Body of pancreas (tissue), 4 donors: ENCODE results near the gene TRIM34. TPM values are rescaled to one million over a fixed set of nuclear protein-coding genes. Genes with fewer than 3 reads are reported as not detected.

Source experiments
- ATAC-seq: fragments of 150-250 bp; one replicate; pipeline ENCODE4 v1.9.1; 2016
- DNase-seq, 4 donors: peaks; one replicate each; pipeline ENCODE4 v3.0.0-alpha.2; 2019
- H3K27ac ChIP-seq, 4 donors: fragments of 200-600 bp; sonication (generic); 1 replicate in 3 of 4; 2 replicates in 1 of 4; pipeline versions ENCODE4 v1.5.1 to v1.6.1; 2016 to 2019; ENCODE audit warnings: mild to moderate bottlenecking in 1 of 4, mixed read lengths in 1 of 4, moderate library complexity in 1 of 4
- H3K27me3 ChIP-seq, 2 donors: fragments of 200-600 bp; sonication (generic); one replicate each; pipeline ENCODE4 v1.6.0; 2016; ENCODE audit warnings: mild to moderate bottlenecking in 1 of 2
- H3K36me3 ChIP-seq, 2 donors: fragments of 200-600 bp; sonication (generic); replicated peaks in 1 of 2; 2 replicates each; pipeline ENCODE4 v1.5.1; 2016; ENCODE audit warnings: low read depth in 2 of 2; ENCODE audit not compliant: insufficient read depth in 1 of 2
- H3K4me1 ChIP-seq: fragments of 200-600 bp; sonication (generic); one replicate; pipeline ENCODE4 v1.6.0; 2016
- H3K4me3 ChIP-seq, 2 donors: fragments of 200-600 bp; sonication (generic); 1 replicate in 1 of 2; 2 replicates in 1 of 2; pipeline ENCODE4 v1.5.1; 2016 to 2019
- H3K9me3 ChIP-seq, 3 donors: fragments of 200-600 bp; sonication (generic); 1 replicate in 2 of 3; 2 replicates in 1 of 3; pipeline ENCODE4 v1.5.1; 2016
- POLR2A ChIP-seq, 3 donors: fragments of 450-650 bp; IDR thresholded peaks; one replicate each; pipeline ENCODE4 v1.6.1; 2016; ENCODE audit warnings: antibody characterized with exemption in 3 of 3, mild to moderate bottlenecking in 2 of 3
- WGBS, 2 donors: methylation state at CpG; one replicate each; pipeline ENCODE4 v1.1.5; 2017; 5-methylcytosine and 5-hydroxymethylcytosine counted together
- intact Hi-C: fragments of 100-400 bp; cut with DNase I; formaldehyde crosslinking; loops from one replicate; pipeline ENCODE4 v1.15.1; 2023
- total RNA-seq, 2 donors: library from RNA; depleted of rRNA; stranded (reverse); fragments of >200 nt; gene quantifications; one replicate each; pipeline ENCODE4 v1.1.0, GENCODE V29; 2016
- TF ChIP-seq, protein P1 (sequence below), 7 experiments: fragments of 450-650 bp in 4 of 7; fragments of 200-600 bp in 3 of 7; sonication (generic) in 3 of 7; IDR thresholded peaks; one replicate each; pipeline ENCODE4 v1.5.1; 2016 to 2019; ENCODE audit warnings: antibody characterized with exemption in 7 of 7

TRIM34 gene
- total RNA-seq, 2 donors from 2014 or later = 2.9 to 4.6 TPM

DNA sequence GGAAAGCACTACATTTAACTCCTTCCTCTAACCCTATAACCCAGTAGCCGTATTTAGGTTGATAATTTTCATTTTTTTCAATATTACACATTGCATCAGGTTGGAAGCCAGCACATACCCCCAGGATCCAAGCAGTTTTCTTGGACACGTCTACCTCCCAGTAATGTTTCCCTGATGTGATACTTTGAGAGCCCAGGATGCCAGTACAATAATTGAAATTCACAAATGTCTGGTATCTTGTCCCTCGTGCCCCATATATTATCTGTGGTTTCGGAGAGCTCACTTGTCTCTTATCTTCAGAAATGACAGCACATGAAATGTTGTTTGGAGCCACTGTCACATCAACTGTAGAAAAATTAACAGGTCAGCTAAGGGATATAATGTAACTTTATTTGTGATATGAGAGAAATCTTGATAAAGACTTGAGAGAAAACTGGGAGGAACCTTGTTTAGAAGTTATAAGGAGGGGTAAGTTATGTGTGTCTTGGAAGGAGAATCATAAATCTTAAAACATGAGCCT, 40.3 kb downstream of the TRIM34 start:
- Histone ChIP-seq H3K27me3 (no peaks in the 10 kb centered on the region), H3K9me3 (no peaks in the 10 kb centered on the region), H3K4me3 (no peak overlapping the region), H3K4me1 (no peaks in the 10 kb centered on the region), H3K36me3 (peaks cover 0 to 20% of the 10 kb centered on the region in 2 donors), H3K27ac (no peak overlapping the region)
- no peak for ATAC-seq
- no peak for TF ChIP-seq POLR2A (IDR thresholded peaks at IDR 0.05)
- TF ChIP-seq, protein P1, sequence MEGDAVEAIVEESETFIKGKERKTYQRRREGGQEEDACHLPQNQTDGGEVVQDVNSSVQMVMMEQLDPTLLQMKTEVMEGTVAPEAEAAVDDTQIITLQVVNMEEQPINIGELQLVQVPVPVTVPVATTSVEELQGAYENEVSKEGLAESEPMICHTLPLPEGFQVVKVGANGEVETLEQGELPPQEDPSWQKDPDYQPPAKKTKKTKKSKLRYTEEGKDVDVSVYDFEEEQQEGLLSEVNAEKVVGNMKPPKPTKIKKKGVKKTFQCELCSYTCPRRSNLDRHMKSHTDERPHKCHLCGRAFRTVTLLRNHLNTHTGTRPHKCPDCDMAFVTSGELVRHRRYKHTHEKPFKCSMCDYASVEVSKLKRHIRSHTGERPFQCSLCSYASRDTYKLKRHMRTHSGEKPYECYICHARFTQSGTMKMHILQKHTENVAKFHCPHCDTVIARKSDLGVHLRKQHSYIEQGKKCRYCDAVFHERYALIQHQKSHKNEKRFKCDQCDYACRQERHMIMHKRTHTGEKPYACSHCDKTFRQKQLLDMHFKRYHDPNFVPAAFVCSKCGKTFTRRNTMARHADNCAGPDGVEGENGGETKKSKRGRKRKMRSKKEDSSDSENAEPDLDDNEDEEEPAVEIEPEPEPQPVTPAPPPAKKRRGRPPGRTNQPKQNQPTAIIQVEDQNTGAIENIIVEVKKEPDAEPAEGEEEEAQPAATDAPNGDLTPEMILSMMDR (IDR thresholded peaks at IDR 0.05) = no peak
- intact Hi-C loops = no loop called here
- WGBS, 2 donors = 91 to 95% methylated on average over 4 of the region's 4 CpGs
- DNase-seq = no peak

DNA sequence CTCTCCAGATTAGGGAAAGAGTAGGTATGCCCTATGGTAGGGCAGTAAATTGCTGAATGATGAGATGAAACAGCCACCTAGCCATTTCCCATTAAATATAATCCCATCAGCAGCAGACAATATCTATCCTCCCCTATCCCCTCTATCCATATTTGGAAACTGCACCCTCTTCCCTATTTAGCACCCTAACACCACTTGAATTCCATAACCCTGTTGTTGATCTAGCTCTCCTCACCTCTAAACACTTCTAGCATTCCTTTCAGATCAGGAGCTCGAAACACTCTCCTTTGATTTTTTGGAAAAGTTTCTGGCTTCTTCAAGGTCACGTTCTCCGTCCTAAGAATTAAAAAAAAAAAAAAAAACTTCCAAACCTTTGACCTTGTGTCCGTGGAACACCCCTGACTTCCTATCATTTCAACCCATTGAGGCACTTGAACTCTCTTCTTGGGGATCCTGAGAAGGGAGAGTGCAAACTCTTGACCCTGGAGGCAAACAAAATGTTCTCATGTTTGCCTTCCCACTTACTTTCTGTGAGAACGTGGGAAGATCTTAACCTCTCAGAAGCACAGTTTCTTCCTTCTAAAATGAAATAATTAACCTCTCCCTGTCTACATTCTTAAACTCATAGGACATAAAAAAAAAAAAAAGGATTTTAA, 41.1 kb downstream of the TRIM34 start:
- Histone ChIP-seq H3K4me1 (no peaks in the 10 kb centered on the region), H3K9me3 (no peaks in the 10 kb centered on the region), H3K27me3 (no peaks in the 10 kb centered on the region), H3K36me3 (peaks cover 0 to 20% of the 10 kb centered on the region in 2 donors), H3K4me3 (no peak overlapping the region), H3K27ac (no peak overlapping the region)
- DNase-seq (no peak), ATAC-seq (no peak)
- intact Hi-C loops = no loop called here
- WGBS, 2 donors = 62 to 66% methylated on average over 5 of the region's 5 CpGs
- TF ChIP-seq POLR2A (IDR thresholded peaks at IDR 0.05) = no peak
- TF ChIP-seq, protein P1 (IDR thresholded peaks at IDR 0.05) = no peak

DNA sequence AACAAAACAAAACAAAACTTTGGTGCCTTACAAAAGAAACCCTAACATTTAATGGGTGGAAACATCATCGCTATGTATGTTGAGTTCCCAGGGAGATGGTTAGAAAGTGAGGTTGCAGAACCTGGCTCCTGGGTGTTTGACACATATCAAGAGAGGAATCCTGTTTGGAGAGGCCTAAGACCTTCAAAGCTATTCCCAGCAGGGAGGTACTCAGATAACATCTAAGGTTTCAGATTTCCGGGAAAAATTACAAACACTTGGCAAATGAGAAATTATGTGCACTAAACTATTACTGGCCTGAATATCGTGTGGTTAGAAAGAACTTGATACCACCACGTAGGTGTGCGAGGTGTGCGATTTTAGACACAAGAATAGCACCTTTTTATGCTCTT, 41.6 kb downstream of the TRIM34 start:
- Histone ChIP-seq H3K27ac (no peak overlapping the region), H3K9me3 (no peaks in the 10 kb centered on the region), H3K36me3 (peaks cover 0 to 20% of the 10 kb centered on the region in 2 donors), H3K27me3 (no peaks in the 10 kb centered on the region), H3K4me1 (no peaks in the 10 kb centered on the region), H3K4me3 (no peak overlapping the region)
- ATAC-seq (no peak), DNase-seq (no peak)
- 73 to 77% methylated on average over 6 of the region's 6 CpGs for WGBS, 2 donors
- intact Hi-C loops = no loop called here
- no peak for TF ChIP-seq POLR2A (IDR thresholded peaks at IDR 0.05)
- TF ChIP-seq, protein P1 (IDR thresholded peaks at IDR 0.05) = no peak

DNA sequence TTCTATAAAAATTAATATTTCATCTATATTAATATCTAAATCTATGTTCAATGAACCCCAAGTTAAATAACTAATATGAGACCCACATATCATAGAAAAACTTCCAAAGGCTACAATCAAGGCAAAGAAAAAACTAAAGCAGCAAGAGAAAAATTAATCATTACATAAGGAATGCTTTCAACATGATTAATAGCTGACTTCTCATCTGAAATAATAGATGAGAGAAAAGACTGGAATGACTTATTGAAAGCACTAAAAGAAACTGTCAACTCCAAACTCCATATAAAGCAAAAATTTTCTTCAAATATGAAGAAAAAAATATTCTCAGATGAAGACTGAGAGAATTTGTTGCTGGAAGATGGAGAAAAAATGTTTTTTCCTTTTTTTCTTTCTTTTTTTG, 47.0 kb downstream of the TRIM34 start:
- Histone ChIP-seq H3K27ac (no peak overlapping the region), H3K36me3 (peaks cover 0 to 5% of the 10 kb centered on the region in 2 donors), H3K9me3 (no peaks in the 10 kb centered on the region), H3K4me3 (no peak overlapping the region), H3K4me1 (no peaks in the 10 kb centered on the region), H3K27me3 (no peaks in the 10 kb centered on the region)
- intact Hi-C loops = no loop called here
- DNase-seq (no peak), ATAC-seq (no peak)
- no peak for TF ChIP-seq POLR2A (IDR thresholded peaks at IDR 0.05)
- TF ChIP-seq, protein P1 (IDR thresholded peaks at IDR 0.05) = no peak

DNA sequence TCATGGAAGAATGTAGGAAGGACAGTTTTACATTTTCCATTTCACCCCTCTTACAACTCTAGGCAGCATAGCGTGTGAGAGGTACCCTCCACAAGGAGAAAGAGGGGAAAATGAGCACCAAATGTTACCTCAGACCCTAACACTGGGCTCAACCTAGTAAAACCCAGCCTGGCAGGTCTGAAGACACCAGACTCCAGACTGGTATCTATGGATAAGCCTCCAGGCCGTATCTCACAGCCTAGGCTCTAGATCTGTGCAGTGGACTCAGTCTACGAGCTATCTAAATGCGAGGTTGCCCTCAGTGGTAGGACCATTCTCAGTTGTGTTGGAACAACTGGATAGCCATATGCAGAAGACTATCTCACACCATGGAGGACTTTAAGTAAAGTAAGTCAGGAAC, 49.6 kb downstream of the TRIM34 start:
- ATAC-seq = no peak
- intact Hi-C loops = no loop called here
- no peak for TF ChIP-seq POLR2A (IDR thresholded peaks at IDR 0.05)
- TF ChIP-seq, protein P1 (IDR thresholded peaks at IDR 0.05) = no peak
- no peaks in the 10 kb centered on the region for H3K27me3 ChIP-seq
- H3K9me3 ChIP-seq = no peaks in the 10 kb centered on the region
- H3K4me1 ChIP-seq = no peaks in the 10 kb centered on the region
- no peak overlapping the region for H3K27ac ChIP-seq
- H3K4me3 ChIP-seq = no peak overlapping the region
- no peak for DNase-seq
- 87 to 99% methylated on average over 4 of the region's 4 CpGs for WGBS, 2 donors
- peaks cover 12 to 14% of the 10 kb centered on the region in 2 donors for H3K36me3 ChIP-seq
